ENCODE results near the gene ONECUT1.

The ONECUT1 gene

DNA sequence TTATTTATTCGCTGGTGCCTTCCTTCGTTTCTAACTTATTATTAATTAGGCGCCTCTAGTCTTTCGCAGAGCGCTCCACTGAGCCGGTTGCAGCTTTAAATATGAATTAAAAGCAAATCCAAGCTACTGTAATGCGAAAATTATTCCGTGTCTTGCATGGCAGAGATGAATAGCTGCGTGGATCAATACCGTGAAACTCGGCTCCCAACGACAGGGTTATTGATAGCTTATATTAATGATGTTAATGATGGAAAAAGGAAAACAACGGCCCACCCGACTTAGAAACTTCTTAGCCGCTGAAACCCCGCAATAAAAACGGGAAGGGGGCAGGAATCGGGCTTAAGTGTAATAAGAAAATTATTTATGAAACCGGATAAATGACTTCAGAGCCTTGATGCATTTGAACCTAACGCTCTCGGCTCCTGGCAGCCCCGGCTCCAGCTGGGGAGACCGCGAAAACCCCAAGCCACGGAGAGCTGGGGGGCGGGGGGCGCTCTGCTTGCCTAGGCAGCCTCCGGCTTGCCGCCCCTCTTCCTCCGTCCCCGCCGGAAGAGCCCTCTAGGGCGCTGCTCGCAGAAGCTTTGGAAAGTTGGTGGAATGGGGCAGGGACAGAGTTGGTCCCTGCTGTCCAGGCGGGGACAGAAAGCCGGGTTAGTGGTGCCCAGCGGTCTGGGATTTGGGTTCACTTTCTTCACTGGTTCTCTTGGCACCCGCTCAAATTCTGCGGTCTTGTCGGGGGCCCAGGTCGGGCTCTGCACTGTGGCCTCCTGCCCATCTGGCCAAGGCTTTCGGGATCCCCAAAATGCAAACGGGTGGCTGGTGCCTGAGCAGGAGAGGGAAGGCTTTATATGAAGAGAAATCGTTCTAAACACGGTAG is 7.7 kb upstream of the ONECUT1 start:
- no peak for DNase-seq (ENCODE audit: low read depth, low spot score)

GRCh38 chr15:52796753-52797520 is 6.8 kb upstream of the ONECUT1 start:
- no peak for DNase-seq (ENCODE audit: low read depth, low spot score)

DNA sequence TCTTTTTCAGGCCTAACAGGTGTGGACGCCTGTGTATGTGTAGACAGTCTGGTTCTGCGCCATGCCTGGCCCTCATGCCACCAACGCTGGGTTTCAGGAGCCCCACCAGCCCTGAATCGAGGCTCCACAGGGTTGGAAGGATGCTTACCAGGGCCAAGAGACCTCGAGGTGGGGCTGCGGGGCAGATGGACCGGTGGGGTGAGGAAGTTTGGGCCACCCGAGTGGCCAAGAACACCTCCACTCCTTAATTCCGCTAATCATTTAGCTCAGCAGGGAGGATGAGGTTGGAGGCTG is 6.0 kb upstream of the ONECUT1 start:
- DNase-seq (ENCODE audit: low read depth, low spot score) = no peak

GRCh38 chr15:52795464-52796227 is 5.5 kb upstream of the ONECUT1 start:
- no peak for DNase-seq (ENCODE audit: low read depth, low spot score)

DNA sequence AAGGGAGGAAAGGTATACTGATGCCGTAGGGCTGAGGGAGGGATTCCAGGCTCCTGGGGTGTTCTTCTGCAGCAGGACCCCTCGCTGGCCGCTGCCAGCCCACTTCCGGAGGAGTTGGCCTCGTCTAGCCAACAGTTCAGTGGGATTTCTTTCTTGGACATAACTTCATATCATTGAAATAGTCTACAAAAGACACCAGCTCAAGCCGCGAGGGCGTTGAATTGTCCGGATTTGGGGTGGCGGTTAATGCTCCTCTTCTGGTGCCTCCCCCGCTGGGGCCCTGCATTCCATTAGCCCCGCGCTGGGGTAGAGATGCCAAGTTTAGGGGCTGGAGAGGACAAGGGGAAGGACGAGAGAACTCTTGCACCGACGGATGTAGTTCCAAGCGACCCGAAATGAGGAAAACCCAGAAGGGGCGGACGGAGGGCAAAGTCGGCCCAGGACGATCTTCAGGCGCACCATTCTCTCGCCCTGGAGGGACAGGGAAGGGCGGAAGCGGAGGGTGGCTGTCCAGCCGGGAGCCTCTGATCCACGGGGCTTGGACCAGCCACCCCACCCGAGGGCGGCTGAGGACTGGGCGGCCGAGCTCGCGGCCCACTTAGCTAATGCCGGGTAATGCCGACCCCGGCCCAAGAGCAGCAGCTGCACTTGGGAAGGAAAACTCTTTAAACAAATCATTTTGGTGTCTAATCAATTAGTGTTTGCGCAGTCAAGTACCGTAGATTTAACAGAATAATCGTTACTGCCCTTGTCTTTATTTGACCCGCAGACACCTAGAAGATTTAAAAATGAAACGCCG is 4.7 kb upstream of the ONECUT1 start:
- no peak for DNase-seq (ENCODE audit: low read depth, low spot score)

DNA sequence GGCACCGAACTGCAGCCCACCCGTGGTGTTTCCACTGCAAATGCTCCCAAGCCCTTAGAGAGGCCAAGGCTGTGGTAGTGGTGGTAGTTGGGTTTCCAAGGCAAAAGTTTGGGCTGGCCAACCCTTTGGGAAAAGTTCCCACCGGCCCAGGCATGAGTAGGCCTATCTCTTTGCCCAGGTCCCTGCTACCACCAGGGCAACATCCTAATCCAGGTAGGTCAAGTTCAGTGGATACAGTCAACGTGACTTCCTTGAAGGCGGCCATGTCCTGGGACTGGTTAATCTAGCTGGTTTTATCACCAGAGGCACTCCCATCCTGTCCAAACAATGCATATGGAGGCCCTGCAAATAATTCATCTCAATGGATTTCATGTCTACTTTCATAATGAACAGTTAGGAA is 1.6 kb upstream of the ONECUT1 start:
- DNase-seq (ENCODE audit: low read depth, low spot score) = no peak

DNA sequence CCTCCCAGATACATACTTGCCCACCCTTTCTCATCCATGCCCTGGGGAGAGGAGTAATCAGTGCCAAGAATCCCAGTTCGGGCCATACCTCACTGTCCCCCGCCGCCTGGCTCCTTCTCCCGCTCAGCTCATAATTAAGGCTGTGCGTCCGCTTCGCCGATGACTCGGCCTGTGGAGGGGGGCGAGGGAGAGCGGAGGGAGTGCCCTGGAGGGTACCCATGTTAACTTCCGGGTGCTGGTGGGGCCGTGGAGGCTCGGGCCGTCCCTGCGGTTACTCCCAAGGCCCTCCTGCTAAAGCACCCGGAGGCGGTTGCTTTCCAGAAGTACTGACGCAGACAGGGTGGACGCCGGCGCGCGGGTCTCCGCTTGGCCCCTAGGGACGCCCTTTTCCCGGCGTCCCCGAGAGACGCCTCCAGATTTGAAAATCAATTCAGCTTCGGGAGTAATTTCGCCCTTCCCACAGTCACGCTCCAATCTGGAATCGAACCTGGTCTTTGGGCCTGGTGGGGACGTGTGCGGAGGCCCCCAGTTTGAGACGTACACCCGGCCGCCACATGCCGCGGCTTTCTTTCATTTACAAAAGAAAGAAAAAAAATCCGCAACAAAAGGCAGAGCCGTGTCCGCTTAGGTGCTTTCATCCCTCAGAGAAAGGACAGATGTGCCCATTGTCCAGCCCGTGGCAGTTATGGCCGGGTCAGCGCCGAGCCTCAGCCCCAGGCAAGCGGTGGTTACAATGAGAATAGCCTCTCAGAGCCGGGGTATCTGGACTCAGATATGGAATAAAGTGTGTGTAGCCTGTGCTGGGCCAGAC is 1.0 kb upstream of the ONECUT1 start:
- DNase-seq (ENCODE audit: low read depth, low spot score) = no peak

- no peak for DNase-seq (ENCODE audit: low read depth, low spot score)
These were observed 451 bp downstream of the ONECUT1 start for GRCh38 chr15:52789601-52790168.

- no peak for DNase-seq (ENCODE audit: low read depth, low spot score)
These were observed 1.0 kb downstream of the ONECUT1 start for GRCh38 chr15:52789008-52789600.

DNA sequence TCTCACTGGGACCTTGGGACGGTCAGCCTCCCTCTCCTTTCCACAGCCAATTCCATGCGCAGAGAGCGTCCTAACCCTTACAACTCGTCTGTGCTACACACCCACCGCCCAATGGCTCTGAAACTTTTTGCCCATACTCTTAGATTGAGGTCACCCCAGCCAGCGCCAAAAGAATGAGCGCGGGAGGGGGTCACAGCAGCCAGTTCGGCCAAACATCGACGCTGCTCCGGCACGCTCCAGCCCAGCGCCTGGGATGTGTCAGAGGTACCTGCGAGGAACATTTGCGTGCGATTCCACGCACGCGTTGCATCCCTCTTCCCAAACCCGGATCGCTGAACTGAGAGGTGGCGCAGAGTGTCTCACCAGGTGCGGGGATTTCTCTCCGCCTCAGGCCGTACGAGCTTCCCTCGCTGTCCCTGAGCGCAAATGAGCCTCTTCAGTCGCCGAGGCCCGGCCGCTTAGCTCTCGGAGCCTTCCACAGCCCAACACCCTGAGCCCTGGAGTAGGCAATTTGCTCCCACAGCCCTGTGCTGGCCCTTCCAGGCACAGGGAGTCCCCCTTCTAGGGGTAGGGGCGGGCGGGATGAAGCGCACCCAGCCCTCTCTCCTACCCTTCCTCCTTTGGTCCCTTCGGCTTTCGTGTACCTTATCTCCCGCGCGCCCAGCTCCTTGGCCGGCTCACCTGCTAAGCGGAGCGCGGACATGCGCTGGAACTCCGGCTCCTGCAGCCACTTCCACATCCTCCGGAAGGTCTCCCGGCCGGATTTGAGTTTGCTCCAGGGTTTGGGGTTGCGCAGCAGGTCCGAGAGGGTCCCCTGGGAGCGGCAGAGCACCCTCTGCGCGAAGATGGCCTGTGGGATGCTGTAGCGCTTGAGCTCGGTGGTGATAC is 1.8 kb downstream of the ONECUT1 start:
- DNase-seq (ENCODE audit: low read depth, low spot score) = no peak

DNA sequence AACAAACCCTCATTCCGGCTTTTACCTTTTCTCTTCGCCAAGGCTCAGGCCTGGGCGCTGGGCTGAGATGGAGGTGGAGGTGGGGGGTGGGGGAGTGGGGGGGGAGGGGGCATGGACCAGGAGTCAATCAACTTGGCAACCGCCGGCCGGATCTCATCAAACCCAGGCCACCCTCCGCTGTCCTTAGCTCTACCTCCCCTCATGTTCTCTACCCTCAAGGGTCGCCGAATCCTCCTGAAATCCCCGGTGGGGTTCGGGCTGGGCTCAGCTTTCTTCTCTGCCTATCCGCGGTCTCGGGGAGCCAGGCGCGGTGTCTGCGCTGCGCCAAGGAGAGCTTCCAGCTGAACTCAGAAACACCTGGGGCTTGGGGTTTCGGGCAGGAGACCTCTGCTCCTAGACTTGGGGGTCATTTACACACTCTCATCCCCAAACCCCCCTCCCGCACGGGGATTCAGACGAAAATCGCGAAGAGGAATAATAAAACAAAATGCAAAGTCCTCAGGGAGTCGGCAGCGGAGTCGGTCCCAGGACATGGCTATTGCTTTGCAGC is 2.5 kb downstream of the ONECUT1 start:
- no peak for DNase-seq (ENCODE audit: low read depth, low spot score)

- no peak for DNase-seq (ENCODE audit: low read depth, low spot score)
These were observed 3.0 kb downstream of the ONECUT1 start for GRCh38 chr15:52787123-52787503.

DNA sequence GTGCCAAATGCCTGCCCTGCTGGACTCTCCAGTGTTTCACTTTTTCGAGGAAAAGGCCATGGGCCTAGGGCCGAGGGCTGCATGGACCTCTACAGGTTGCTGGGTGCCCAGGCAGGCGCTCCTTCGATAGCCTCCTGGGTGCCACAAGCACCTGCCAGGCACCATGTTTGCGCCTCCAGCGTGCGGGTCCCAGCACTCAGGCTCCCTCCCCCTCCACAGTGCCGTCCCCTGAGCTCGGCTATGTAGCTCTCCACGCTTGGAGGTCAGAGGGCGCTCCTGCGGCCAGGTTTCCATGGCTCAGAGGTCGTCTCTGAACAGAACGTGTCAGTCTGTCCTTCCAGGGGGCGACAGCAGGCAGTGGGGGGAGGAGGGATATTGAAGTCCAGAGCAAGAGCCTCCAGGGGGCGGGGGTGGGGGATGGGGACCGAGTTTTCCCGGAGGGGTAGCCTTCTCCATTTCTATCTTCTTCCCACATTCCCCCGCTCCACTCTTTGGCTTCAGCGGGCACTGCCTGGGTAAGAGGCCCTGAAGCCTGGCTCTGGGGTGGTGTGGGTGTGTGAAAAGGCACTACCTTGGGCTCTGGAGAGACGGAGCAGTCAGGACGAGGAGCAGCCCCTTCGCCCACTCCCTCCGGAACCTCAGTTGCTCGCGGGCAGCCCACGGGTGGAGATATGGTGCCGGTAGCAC is 3.6 kb downstream of the ONECUT1 start:
- no peak for DNase-seq (ENCODE audit: low read depth, low spot score)

DNA sequence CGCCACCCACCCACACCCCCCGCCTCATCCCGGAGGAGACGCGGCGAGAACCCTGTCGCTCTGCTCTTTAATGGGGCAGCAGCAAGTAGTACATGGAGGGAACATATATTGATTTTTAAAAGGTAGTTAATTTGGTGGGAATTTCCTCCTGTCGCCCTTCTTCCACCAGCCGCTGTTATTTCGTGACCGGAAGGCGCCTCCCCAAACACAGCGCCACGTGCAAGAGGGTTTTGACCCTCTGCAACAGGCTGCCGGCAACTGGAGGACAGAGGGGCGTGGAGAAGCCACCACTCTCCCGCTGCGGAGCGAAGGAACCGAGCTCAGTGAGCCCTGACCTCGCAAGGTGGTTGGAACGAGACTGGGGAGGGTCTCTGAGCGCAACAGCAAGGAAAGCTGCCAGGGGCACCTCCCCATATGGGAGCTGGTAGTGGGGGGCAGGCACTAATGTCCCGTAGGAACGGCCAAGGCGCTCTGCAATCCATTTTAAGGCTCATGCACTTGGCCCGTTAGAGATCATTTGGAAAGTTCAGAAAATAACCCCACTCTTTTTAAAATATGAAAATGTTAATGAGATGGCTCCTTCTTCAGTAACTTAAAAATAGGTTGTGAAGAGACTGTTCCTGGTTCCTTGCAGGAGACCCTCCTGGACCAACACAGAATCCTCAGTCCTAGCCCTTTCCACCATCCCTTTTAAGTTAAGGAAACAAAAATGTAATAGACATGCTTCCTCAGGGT is 4.3 kb downstream of the ONECUT1 start:
- DNase-seq (ENCODE audit: low read depth, low spot score) = no peak

DNA sequence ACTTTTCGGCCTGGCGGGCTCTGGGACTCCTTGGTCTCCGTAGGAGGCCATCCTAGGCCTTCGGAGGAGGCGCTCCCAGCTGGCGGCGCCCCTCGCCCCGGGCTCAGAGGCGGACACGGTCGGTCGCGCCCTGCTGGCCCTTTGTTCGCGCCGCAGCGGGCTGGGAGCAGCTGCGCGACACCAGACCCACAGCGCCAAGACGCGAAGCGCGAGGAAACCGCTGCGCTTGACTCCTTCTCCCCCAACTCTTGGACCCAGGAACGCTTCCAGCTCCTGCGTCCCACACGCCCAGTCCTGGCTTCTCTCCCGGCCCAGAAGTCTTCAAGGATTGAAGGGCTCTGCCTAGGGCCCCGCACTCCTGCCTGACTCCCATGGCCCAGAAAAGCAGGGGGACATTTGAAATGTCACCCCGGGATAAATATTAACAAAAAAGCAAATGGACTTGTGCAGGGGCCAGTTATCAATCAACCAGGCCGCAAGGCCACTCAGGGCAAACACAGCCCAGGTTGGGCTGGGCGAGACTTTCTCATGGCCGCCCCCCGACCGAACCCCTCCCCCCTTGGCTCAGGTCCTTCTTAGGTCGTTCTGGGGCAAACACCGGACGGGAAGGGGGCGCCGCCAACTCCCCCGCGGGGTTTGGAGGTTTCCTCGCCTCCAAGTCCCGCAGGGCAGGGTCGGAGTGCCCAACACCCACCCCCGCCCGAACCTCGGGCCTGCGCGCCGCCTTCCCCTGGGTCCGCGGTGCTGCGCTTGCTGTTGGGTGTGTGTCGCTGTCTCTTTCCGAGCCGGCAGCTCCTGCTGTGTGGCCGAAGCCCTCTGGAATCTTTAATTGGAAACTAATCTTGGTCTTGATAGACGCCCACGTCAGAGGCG is 5.1 kb downstream of the ONECUT1 start:
- DNase-seq (ENCODE audit: low read depth, low spot score) = no peak

All from activated naive CD8-positive, alpha-beta T cell treated with anti-CD3 and anti-CD28 coated beads, Interleukin-2, amount 50 U/mL, for 16 hours (primary cell).